Activated CD8-positive, alpha-beta memory T cell treated with anti-CD3 and anti-CD28 coated beads, Interleukin-2, amount 50 U/mL, for 24 hours (primary cell): ENCODE results near the gene MAMSTR.
A peak's percentile ranks its signal among the peaks of the same experiment; 100 is the strongest.

Experiments
- DNase-seq: peaks from one replicate; pipeline ENCODE4 v3.0.0-alpha.2; 2020; ENCODE audit errors: extremely low read depth

Gene MAMSTR

DNA sequence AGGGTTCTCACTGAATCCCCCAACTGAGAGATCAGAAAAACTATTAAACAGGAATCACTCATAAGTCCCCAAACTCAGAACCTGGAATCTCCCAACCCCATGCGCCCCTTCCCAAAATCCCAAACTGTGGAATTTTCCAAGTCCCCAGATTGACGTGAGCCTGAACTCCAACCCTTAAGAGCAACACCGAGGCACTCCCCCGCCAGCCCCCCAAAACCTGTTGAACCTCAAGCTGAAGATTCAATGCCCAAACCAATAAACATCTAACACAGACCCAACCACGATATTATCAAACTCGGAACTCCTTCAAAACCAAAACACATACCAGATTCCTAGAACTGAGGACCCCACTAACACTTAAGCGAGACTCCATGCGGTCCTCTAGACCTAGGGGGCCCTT, 26.6 kb upstream of the MAMSTR start:
- no peak for DNase-seq

DNA sequence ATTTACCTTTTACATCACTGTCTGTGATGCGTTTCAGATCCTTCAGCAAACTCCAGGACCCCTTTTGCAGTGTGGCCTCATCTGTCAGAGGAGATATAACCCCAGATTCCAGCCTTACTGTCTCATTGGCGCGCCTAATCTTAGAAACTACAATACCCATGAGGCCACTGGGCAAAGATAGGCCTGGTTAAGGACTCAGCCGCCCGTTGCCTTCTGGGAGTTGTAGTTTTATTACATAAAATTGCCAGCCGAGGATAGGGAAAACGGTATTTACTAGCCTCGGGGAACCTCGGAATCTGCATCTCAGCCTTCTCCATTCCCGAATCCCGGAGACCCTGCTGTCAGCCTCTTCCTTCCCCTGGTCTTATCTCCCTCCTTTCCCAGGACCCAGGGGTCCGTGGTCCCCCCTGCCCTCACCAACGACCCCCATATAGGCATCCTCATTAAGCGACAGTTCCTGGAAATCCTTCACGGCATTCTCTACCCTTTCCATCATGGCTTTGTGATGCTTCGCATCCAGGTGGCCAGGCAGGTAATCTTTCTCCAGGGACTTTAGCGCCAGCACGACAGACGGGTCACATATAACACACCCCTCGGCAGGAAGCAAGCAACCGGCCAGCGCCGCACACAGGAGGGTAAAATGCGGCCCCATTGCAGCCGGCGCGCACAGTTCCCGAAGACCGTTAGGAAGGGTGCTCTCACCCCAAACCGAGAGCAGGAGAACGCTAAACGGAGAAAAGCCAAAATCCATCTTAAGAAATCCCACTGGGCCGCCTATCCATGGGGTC, 25.9 kb upstream of the MAMSTR start:
- no peak for DNase-seq

DNA sequence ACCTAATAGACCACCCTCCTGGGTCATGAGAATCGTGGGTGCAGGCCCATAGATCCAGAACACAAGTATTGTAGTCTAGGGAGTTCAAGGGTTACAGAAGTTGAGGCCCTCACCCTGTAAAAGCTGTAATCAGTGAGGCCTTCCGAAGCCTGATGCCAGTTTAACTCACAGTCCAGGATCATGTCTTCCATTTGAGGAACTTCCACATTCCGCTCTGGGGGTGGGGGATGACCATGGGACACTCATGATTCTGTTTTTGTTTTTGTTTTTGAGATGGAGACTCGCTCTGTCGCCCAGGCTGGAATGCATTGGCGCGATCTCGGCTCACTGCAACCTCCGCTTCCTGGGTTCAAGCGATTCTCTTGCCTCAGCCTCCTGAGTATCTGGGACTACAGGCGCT, 22.6 kb upstream of the MAMSTR start:
- no peak for DNase-seq

DNA sequence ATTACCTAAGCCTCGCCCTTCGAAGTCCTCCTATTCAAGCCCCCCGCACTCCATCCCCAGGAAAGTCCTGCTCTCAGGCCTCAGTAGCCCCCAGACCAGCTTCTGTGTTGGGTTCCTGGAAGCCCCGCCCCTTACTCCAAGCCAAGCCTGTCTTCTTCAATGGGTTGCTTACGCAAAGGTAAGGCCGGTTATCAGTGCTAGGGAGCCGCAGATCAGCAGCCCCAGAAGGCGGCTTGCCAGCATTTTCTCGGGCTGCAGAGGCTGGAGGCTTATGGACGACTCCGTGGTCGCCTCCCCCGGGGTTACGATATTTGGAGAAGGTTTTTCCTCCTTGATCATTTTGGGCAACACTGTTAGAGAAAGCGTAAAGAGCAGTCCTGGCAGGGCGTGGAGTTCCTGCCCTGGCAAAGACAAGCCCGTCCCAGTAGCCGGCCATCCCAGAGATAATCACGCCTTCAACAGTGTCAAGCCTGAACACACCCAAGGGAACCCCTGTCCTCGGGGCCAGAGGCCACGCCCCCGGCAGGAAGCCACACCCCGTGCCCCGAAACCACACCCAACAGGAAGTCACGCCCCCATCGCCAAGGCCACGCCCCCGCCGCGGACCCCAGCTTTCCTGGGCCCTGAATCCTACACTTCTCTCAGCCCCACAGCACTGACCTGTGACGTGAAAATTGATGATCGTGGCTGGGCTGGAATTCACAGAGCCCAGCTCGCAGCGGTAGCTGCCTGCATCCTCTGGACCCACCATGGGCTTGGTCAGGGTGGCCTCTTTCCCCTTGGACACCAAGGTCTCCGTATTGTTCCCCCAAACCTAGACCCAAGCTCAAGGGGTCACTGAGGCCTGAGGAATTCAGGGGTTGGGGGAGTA, 21.8 kb upstream of the MAMSTR start:
- no peak for DNase-seq

DNA sequence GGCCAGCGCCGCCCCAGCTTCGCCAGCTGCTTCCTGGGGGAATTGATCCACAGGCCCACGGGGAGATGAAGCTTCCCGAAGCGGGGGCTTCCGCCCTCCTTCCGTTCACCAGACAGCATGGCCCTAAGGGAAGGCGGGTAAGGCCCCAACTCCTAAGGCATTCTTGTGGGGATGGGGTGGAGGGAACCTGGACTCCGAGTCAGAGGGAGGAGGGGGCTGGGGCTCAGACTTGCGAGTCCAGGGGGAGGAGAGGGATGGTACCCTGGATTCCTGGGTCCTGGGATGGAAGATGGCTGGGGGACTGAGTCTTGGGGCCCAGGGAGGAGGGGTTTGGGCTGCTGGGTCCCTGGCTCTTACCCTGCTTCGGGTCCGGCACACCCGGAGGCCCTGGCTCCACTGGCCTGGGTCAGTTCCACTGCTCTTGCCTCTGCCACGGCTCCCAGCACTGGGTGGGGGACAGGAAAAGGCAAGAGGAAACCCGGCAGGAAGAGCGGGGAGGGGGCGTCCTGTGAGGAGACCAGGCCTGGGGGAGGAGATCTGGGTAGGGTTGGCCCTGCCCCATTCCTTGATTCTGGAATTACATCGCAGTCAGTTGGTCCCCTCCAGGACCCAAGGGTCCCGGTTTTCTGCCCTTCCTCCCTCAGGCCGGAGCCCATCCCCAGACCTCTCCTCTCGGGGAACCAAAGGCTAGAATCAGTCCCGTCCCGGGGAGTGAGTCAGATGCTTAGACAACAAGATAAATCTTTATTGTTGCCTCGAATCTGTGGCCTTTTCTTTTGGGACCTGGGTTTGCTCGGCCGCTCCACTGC, 20.8 kb upstream of the MAMSTR start, which contains the start of gene RASIP1:
TSS of gene RASIP1 (minus strand) at position 447 of the 809 bp plus-strand sequence. CDS start at position 119, 328 bp downstream.
- DNase-seq: no peak

DNA sequence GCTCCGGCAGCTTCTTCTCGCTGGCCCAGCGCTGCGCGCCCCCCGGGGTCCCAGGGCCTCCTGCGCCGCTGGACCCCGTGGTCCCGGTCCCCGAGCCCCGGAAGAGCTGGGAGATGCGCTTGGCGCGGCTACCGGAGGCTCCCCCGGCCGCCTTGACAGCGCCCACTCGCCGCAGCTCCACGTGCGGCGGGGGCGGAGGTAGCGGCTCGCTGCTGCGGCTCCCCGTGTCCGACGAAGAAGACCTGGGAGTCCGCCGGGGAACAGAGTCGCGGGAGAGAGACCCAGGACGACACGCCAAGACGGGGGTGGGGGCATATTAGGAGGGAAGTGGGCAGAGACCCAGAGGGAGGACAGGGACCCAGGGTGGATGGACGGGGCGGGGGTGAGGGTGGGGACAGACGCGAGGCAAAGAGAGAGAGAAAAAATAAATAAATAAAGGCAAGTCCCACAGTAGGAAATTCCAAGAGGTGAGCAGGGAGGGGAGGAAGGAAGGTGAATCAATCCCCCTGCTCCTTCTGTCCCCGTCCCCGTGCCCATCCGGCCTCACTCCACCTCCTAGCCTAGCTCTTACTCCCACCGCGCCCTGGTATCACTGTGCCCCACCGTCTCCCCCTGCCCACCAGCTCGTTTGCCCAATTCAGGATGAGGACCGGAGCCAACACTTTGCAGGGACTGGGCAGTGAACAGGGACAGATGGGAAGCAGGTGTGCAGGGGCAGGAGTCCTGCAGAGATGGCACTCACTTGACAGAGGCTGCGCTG, 20.1 kb upstream of the MAMSTR start:
- DNase-seq: no peak

DNA sequence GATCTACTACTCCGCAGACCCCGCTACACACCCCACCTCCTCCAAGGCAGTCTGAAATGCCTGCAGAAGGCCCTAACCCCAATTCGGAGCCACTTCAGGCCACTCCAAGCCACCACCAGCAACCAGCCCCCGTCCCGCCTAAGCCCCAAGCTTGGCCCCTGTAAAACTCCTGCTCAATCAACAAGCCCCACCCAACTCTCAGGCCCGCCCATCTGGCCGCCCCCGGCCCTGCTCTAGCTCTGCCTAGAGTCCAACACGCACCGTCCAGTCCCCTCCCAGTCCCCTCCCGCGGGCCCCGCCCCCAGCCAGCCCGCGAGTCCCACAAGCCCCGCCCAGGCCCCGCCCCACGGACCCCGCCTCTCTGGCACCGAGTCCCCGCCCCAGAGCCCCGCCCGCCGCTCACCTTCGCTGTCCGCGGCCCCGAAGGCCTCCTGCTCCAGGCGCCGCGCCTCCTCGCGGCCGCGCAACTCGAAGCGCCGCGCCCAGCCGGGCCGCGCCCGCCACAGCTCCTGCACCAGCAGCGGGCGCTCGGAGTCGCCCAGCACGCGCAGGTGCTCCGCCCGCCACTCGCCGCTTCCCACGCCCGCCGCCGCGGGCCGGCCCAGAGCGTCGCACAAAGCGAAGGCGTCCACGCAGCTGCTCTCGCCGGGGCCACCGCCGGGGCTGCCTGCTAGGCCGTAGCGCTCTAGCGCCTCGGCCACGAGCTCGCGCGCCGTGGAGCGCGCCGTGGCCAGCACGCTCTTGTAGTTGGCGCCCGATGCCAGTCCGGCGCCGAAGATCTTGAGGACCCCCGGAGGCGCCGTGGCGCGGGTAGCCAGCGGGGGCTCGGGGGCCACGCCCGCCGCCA, 19.3 kb upstream of the MAMSTR start:
- peak; percentile 68 for DNase-seq

DNA sequence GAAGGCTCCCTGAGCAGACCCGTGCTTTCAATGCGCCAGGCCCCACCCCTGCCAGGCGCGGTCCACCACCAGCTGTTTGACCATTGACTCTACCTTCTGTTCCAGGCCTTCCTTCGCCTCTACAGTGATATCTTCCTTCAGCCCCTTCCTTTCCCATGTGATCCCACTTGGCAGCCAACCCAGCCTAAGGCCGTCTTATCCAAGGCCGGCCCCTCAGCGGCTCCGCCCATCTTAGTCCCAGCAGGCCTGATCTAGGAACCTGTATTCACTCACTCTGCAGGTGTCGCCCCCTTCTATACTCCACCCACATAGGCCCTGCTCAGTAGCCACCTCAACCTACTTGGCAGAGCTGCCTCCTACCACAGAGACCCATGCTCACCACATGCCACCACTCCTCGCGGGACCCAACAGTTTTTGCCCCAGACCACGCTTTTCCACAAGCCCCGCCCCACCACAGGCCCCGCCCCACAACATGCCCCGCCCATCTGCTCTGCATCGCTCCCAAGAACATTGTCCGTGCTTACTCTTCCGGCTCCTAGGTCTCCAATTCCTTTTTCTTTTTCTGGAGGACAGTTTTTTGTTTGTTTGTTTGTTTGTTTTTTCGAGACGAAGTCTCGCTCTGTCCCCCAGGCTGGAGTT, 18.0 kb upstream of the MAMSTR start:
- DNase-seq: no peak

DNA sequence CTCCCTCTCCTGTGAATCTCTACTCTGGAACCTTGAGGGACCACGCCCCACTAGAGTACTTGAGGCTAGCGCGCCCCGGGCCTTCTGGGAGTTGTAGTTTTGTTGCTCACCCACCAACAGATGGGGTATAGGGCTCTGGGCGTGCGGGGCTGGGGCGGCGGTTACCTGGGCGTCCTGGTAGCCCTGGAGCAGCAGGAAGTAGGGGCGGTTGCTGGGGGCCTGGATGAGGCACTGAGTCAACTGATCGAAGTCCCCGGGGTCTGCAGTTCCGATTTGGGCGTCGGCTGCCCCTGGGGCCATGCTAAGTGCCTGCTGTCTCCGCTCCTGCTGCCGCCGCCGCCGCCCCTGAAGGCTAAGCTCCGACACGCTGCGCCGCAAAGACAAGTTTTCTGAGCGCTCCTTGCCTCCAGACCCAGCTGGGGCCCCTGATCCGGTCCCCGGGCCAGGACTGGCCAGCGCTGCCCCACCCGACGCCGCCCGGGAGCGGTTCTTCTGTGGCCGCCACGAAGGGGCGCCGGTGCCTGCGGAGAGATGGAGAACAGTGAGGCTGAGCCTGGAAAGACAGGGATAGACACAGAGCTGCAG, 15.6 kb upstream of the MAMSTR start:
- DNase-seq: no peak

DNA sequence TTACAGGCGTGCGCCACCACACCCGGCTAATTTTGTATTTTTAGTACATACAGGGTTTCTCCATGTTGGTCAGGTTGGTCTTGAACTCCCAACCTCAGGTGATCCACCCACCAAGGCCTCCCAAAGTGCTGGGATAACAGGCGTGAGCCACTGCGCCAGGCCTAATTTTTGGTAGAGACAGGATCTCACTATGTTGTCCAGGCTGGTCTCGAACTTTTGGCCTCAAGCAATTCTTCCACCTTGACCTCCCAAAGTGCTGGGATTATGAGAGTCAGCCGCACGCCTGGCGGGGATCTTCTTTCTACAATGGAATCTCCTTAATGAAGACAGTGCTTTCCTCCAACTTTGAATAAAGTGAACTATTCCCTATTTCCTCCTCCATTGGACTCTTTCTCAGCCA, 15.1 kb upstream of the MAMSTR start:
- no peak for DNase-seq

DNA sequence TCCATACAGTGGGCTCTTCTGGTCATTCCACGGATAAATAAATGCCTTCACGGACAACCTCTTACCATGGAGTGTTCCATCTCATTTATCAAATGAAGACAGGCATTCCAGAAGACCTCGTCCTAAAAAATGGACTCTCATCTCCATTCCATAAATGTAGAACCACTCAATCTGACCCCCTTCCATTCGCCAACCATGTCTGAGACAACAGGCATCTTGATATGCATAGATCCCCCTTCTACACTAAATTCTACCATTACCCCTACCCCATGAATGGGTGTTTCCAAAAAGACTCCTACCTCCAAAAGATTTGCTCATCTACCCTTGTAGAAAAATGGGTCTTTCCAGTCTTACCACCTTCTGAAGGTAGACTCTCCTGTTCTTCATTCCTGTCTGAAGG, 11.9 kb upstream of the MAMSTR start:
- no peak for DNase-seq

DNA sequence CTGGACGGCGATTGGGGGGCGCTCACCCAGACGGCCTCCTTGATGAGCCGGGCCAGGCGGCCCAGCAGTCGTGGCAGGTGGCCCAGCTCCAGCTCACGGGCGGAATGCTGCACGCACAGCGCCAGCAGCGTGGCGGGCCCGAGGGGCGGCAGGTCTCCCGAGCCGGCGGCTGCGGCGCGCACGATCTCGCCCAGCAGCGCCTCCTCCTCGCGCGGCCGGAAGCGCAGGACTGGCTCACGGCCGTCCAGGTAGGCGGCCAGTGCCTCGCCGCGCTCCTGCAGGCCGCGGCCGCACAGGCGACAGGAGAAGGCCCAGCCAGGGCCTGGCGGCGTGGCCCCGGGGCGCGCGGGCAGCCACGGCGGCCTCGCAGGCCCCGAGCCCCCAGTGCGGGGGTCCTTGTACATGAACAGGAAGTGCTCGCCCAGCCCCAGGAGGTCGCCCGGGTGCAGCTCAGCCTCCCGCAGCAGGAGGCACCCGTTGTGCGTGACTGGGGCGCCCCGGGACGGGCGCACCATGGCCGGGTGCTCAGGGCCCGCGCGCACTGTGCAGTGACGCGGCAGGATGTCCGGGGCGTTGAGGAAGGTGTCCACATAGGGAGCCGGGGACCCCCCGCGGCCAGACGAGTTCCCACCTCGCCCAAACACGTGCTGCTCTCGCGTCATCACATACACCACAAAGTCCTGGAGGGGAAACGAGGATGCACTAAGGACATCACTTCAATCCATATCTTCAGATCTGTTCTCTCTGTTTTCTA, 9.6 kb upstream of the MAMSTR start:
- DNase-seq: no peak

DNA sequence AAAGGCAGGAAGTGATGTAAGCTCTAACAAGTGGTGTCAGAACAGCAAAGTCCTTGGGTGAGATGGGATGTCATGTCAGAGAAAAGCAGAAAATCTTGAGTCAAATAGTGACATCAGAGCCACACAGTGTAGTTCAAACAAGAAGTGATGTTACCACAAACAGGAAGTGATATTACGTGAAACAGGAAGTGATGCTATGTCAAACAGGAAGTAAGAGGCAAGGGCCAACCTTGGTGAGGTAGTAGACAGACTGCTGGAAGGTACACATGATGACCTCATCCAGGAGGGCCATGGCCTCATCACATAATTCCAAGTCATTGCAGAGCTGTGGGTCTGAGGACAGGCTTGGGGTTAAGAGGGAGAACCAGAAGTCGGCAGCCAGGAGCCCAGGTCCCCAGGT, 7.0 kb upstream of the MAMSTR start:
- DNase-seq: no peak

DNA sequence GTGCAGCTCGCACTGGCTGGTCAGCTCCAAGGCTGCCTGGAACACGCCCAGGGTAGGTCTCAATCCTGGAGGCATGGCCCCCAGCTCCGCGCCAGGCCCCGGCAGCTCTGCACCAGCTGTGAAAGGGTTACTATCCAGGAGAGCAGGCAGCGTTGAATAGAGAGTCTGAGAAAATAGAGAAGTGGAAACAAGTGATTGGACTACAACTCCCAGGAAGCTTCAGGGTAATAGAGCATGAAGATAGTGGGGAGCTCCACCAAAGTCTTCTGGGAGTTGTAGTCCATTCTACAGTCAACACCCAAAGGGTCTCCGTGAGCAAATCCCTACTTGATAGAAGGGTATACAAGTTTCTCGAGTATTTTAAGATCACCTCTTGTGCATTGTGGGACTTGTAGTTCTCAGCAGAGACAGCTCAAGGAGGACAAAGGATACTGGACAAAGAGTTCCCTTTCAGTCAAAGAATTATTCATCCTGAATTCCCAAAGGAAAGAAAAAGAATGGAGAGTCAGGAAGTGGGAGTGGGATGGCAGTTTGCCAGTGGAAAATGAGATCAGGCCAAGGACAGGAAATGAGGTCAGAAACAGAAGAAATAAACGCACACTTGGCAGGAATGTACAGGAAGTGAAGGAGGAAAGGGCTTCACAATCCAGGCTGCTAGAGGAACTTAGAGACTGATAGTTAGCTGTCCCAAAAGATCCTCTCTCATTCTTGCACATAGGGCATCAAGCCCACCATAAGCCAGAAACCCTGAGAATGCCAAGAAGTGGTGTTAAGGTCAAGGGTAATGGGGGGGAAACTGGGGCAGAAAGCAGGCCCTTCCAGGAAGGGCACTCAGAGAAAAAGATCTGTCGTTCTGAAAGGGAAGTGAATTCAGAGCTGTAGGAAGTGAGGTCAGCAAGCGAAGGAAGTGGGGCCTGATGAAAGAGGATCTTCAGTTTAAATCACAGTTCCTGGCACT, 5.5 kb upstream of the MAMSTR start:
- no peak for DNase-seq

DNA sequence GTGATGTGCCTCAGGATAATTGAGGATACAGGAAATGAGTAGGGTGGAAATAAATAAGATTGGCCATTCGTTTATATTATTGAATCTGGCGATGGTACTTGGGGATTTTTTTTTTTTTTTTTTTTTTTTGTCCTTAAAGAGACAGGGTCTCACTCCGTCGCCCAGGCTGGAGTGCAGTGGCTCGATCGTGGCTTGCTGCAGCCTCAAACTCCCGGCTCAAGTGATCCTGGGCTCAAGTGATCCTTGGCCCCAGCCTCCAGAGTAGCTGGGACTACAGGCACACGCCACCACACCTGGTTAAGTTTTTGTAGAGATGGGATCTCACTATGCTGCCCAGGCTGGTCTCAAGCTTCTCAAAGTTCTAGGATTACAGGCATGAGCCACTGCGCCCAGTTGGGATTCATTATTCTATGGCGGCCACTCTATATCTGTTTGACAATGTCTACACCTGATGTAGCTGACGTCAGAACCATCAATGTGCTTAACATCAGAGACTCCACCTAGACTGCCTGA, 2.7 kb upstream of the MAMSTR start:
- no peak for DNase-seq

DNA sequence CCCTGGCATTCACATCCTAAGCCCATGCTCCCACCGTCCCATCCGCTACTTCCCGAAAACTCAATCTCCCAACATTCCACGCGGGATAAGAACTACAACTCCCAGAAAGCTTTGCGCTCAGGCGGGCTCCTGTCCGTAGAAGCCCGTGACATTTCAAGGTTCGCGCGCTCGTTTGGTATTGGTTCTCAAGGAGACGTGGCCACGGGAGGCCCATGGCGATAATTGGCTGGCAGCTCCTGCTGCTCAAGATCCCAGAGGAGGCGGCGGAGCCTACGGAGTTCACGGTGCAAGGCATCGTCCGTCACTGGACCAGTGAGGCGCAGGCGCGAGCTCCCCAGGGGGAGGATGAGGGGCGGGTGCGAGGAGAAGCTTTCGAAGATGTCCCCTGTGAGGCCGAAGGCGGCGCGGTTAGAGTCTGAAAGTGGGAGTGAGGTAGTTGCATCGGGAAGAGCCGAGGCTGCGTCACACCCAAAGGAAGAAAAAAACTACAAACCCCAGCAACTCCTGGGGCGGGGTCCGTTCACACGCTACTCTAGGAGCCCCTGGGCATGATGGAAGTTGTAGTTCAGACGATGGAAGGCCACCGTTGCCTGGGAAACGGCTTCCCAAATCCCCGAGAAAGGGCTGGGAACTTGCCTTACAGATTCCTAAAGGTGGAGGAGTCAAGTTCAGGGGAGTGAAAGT, 1.2 kb upstream of the MAMSTR start:
- peak; percentile 87 for DNase-seq

DNA sequence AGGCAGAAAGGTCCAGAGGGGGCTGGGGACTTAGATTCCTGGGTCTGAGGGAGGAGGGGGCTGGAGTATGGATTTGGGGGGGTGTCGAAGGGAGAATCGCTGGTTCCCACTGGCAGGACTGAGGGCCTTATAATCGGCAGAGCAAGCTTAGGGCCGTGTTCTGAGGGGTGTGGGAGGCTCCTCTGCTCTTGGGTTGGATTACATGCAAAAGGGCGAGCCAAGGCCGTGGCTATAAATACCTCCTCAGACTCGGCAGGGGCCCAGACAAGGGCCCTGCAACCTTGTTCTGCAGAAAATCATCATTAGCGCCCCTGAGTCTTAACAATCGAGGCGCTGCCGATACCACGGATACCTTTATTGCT, 707 bp upstream of the MAMSTR start:
- no peak for DNase-seq
